IMR-90 (cell line): ENCODE results near the gene RANBP3. TPM values are rescaled to one million over a fixed set of nuclear protein-coding genes. Genes with fewer than 3 reads are reported as not detected.

Experiments used
- ATAC-seq: fragments of 200-7000 bp; cut with Tn5 transposase; 2 replicates; pipeline ENCODE4 v1.9.1; 2020; ENCODE audit warnings: low read depth, mild to moderate bottlenecking, moderate library complexity
- BruUV-seq: library from RNA; stranded (reverse); fragments of 400-500 nt; replicated peaks from 2 replicates; lab custom pipeline; 2021; lab: Mats Ljungman, UMichigan
- CTCF ChIA-PET: fragments of 300-600 bp; formaldehyde crosslinking; extraction: SDS; loops from one replicate; lab custom pipeline; 2021; ENCODE audit warnings: antibody characterized with exemption; lab: Yijun Ruan, JAX
- POLR2A ChIA-PET: fragments of 300-600 bp; sonication (Branson Sonifier 250); formaldehyde crosslinking; loops from one replicate; lab custom pipeline; 2022; ENCODE audit warnings: antibody characterized with exemption; ENCODE audit not compliant: unreplicated experiment; lab: Charles Lee
- DNase-seq: peaks from one replicate; pipeline ENCODE4 v3.0.0; 2013
- H2AFZ ChIP-seq: replicated peaks from 2 replicates; pipeline ENCODE3; 2013; ENCODE audit warnings: low read length, mild to moderate bottlenecking; ENCODE audit not compliant: poor library complexity
- H2AK5ac ChIP-seq: 2 replicates; pipeline ENCODE4 v1.6.1; 2013; ENCODE audit warnings: low read depth, low read length, inconsistent platforms
- H2AK9ac ChIP-seq: replicated peaks from 2 replicates; pipeline ENCODE3; 2013; ENCODE audit warnings: mild to moderate bottlenecking, low read depth, low read length, moderate library complexity; ENCODE audit not compliant: poor library complexity
- H2BK120ac ChIP-seq: 2 replicates; pipeline ENCODE4 v1.6.1; 2013; ENCODE audit warnings: low read depth, low read length, inconsistent platforms
- H2BK15ac ChIP-seq: 3 replicates; pipeline ENCODE4 v1.6.1; 2013; ENCODE audit warnings: low read depth, low read length, inconsistent platforms
- H2BK20ac ChIP-seq: 2 replicates; pipeline ENCODE4 v1.6.1; 2013; ENCODE audit warnings: low read depth, mild to moderate bottlenecking, inconsistent platforms, low read length, moderate library complexity
- H2BK5ac ChIP-seq: 2 replicates; pipeline ENCODE4 v1.6.1; 2013; ENCODE audit warnings: mild to moderate bottlenecking, low read depth, low read length, inconsistent platforms; ENCODE audit not compliant: poor library complexity, severe bottlenecking
- H3K14ac ChIP-seq: replicated peaks from 2 replicates; pipeline ENCODE4 v1.6.1; 2013; ENCODE audit warnings: low read depth, low read length, inconsistent platforms
- H3K18ac ChIP-seq: 2 replicates; pipeline ENCODE4 v1.6.1; 2013; ENCODE audit warnings: low read depth, low read length, control low read depth
- H3K23ac ChIP-seq: 2 replicates; pipeline ENCODE4 v1.6.1; 2013; ENCODE audit warnings: low read depth, low read length, inconsistent platforms
- H3K27ac ChIP-seq: 2 replicates; pipeline ENCODE4 v1.5.1; 2013; ENCODE audit warnings: mild to moderate bottlenecking, control low read depth, low read length; ENCODE audit not compliant: insufficient read depth
- H3K27me3 ChIP-seq: 2 replicates; pipeline ENCODE4 v1.6.1; 2013; ENCODE audit warnings: low read length; ENCODE audit not compliant: control insufficient read depth, insufficient read depth
- H3K36me3 ChIP-seq: 2 replicates; pipeline ENCODE4 v1.6.1; 2013; ENCODE audit warnings: low read length, mixed read lengths; ENCODE audit not compliant: control insufficient read depth, insufficient read depth
- H3K4ac ChIP-seq: 2 replicates; pipeline ENCODE4 v1.6.1; 2013; ENCODE audit warnings: low read depth, low read length, inconsistent platforms
- H3K4me1 ChIP-seq: 2 replicates; pipeline ENCODE4 v1.6.1; 2013; ENCODE audit warnings: low read length, mixed read lengths; ENCODE audit not compliant: control insufficient read depth, insufficient read depth
- H3K4me2 ChIP-seq: 2 replicates; pipeline ENCODE4 v1.6.1; 2013; ENCODE audit warnings: low read depth, mild to moderate bottlenecking, control low read depth, low read length, moderate library complexity
- H3K4me3 ChIP-seq: 2 replicates; pipeline ENCODE4 v1.5.1; 2013; ENCODE audit warnings: low read depth, mild to moderate bottlenecking, control low read depth, low read length, moderate library complexity; ENCODE audit not compliant: insufficient read depth
- H3K56ac ChIP-seq: 2 replicates; pipeline ENCODE4 v1.6.1; 2013; ENCODE audit warnings: low read length, inconsistent platforms; ENCODE audit not compliant: insufficient read depth; ENCODE audit errors: extremely low read depth
- H3K79me1 ChIP-seq, 2 experiments: 2 replicates each; pipeline ENCODE4 v1.6.1; 2013; ENCODE audit warnings: low read length in 2 of 2, inconsistent platforms in 1 of 2, low read depth in 1 of 2
- H3K9ac ChIP-seq: 2 replicates; pipeline ENCODE4 v1.6.1; 2013; ENCODE audit warnings: low read depth, low read length, control low read depth
- H3K9me1 ChIP-seq: 2 replicates; pipeline ENCODE4 v1.6.1; 2013; ENCODE audit warnings: low read length, inconsistent platforms; ENCODE audit not compliant: insufficient read depth
- H3K9me3 ChIP-seq: 2 replicates; pipeline ENCODE4 v1.6.1; 2013; ENCODE audit warnings: low read length; ENCODE audit not compliant: control insufficient read depth, insufficient read depth
- H4K20me1 ChIP-seq: 2 replicates; pipeline ENCODE4 v1.6.1; 2013; ENCODE audit warnings: low read length, inconsistent platforms; ENCODE audit not compliant: insufficient read depth
- H4K5ac ChIP-seq: 2 replicates; pipeline ENCODE4 v1.6.1; 2013; ENCODE audit warnings: mild to moderate bottlenecking, low read depth, low read length, control low read depth
- H4K8ac ChIP-seq, 2 experiments: 2 replicates each; pipeline ENCODE4 v1.6.1; 2013; ENCODE audit warnings: low read depth in 2 of 2, low read length in 2 of 2, control low read depth in 1 of 2, inconsistent platforms in 1 of 2
- H4K91ac ChIP-seq: 2 replicates; pipeline ENCODE4 v1.6.1; 2013; ENCODE audit warnings: low read depth, low read length, inconsistent platforms; ENCODE audit not compliant: insufficient read depth
- BHLHE40 ChIP-seq: fragments of 150-350 bp; IDR thresholded peaks from 2 replicates; pipeline ENCODE4 v1.6.1; 2016; ENCODE audit warnings: mild to moderate bottlenecking, low read depth, low read length
- CTCF ChIP-seq: conservative IDR thresholded peaks from 2 replicates; pipeline ENCODE4 v1.5.1; 2012; ENCODE audit warnings: mild to moderate bottlenecking, low read depth, low read length, improper control_type of control experiment
- ELK1 ChIP-seq: fragments of 150-350 bp; IDR thresholded peaks from 2 replicates; pipeline ENCODE4 v1.6.1; 2016; ENCODE audit warnings: low read depth, mild to moderate bottlenecking, low read length, moderate library complexity, borderline replicate concordance
- FOS ChIP-seq: fragments of 150-350 bp; IDR thresholded peaks from 2 replicates; pipeline ENCODE4 v1.6.1; 2016; ENCODE audit warnings: low read depth, low read length
- MAZ ChIP-seq: IDR thresholded peaks from 2 replicates; pipeline ENCODE4 v1.6.1; 2012; ENCODE audit warnings: low read depth, mild to moderate bottlenecking, low read length, improper control_type of control experiment, moderate library complexity, borderline replicate concordance
- RAD21 ChIP-seq: IDR thresholded peaks from 2 replicates; pipeline ENCODE4 v1.6.1; 2012; ENCODE audit warnings: low read length, improper control_type of control experiment
- RCOR1 ChIP-seq: IDR thresholded peaks from 2 replicates; pipeline ENCODE4 v1.6.1; 2012; ENCODE audit warnings: mild to moderate bottlenecking, low read length, improper control_type of control experiment; ENCODE audit not compliant: insufficient replicate concordance
- USF2 ChIP-seq: fragments of 150-350 bp; IDR thresholded peaks from 2 replicates; pipeline ENCODE4 v1.6.1; 2017; ENCODE audit warnings: mild to moderate bottlenecking, antibody characterized with exemption, low read length, low read depth
- WGBS, 2 experiments: methylation state at CpG; one replicate each; pipeline versions ENCODE4 v1.1.5 to v1.1.7; 2013; ENCODE audit warnings: missing lambda C conversion rate in 2 of 2; ENCODE audit not compliant: insufficient read length in 1 of 2; ENCODE audit errors: extremely low coverage in 2 of 2; 5-methylcytosine and 5-hydroxymethylcytosine counted together
- dilution Hi-C: fragments of 300-500 bp; cut with HindIII; formaldehyde crosslinking; loops from one replicate; pipeline ENCODE4 v1.14.3; 2018; ENCODE audit warnings: low sequenced_read_pairs; ENCODE audit not compliant: unreplicated experiment
- in situ Hi-C: fragments of 300-500 bp; cut with MboI; formaldehyde crosslinking; loops from 3 replicates; pipeline ENCODE4 v1.14.3; 2019; ENCODE audit warnings: low sequenced_read_pairs, inconsistent platforms, mixed read lengths
- intact Hi-C: fragments of 100-400 bp; cut with micrococcal nuclease; formaldehyde crosslinking; loops from 2 replicates; pipeline ENCODE4 v1.10.0; 2022
- polyA plus RNA-seq, 3 experiments: library from polyadenylated mRNA; depleted of rRNA; stranded (reverse); fragments of >200 nt; gene quantifications; 2 replicates each; pipeline ENCODE4 v1.2.3, GENCODE V29; 2012; ENCODE audit warnings: low replicate concordance in 1 of 3
- total RNA-seq: library from RNA; depleted of rRNA; stranded (reverse); fragments of >200 nt; gene quantifications from 2 replicates; pipeline ENCODE4 v1.2.3, GENCODE V29; 2012

RANBP3 gene
- total and polyA plus RNA-seq, 2 of the 4 experiments (the other 2 are of a cell fraction): 42.5 to 111 TPM

DNA sequence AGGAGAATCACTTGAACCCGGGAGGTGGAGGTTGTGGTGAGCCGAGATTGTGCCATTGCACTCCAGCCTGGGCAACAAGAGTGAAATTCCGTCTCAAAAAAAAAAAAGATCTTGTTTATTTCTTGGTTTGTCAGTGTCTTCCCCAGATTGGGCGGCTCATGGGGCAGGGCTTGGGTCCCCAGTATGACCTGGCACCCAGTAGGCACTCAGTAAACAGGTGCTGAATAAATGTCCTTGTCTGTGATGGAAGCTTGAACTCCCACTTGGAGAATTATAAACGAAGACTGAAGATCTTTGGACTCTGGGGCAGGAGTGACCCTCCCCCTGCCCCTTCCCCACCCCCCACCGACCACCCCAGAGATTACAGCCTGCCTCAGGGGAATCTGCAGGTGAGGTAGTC, 97.7 kb downstream of the RANBP3 start:
- H3K56ac ChIP-seq: no peak overlapping the region
- no peak overlapping the region for H3K23ac ChIP-seq
- H3K9me1 ChIP-seq: peaks cover 5% of the 10 kb centered on the region; the same call in 1 of the 2 replicates
- peak overlapping the region; percentile 76 for H2AFZ ChIP-seq
- DNase-seq (no peak), ATAC-seq (no peak; the same call in 1 of the 2 replicates)
- no peak overlapping the region for H4K5ac ChIP-seq
- H3K27me3 ChIP-seq: peaks cover 4% of the 10 kb centered on the region
- H3K4me1 ChIP-seq: peaks cover 16% of the 10 kb centered on the region
- H2BK20ac ChIP-seq: peak overlapping the region; percentile 83
- POLR2A ChIA-PET: no interaction called here
- no peak overlapping the region for H3K4me3 ChIP-seq
- peak overlapping the region; percentile 68; the same call in 1 of the 2 replicates for H3K14ac ChIP-seq
- H2AK5ac ChIP-seq: peak overlapping the region; percentile 96
- dilution Hi-C loops: no loop called here
- H2BK15ac ChIP-seq: no peak overlapping the region
- no peak overlapping the region for H2AK9ac ChIP-seq
- intact Hi-C loops: no loop called here
- WGBS, 2 experiments: no CpG with 5 or more reads among the region's 6 CpGs
- H3K4me2 ChIP-seq: no peak overlapping the region
- H2BK5ac ChIP-seq: no peak overlapping the region
- peak overlapping the region; percentile 81 for H4K91ac ChIP-seq
- TF ChIP-seq USF2 (no peak), RCOR1 (no peak), BHLHE40 (no peak), FOS (no peak), RAD21 (no peak), ELK1 (no peak), CTCF (no peak), MAZ (no peak)
- no peak overlapping the region for H3K27ac ChIP-seq
- H3K79me1 ChIP-seq: no peaks in the 10 kb centered on the region
- H4K20me1 ChIP-seq: no peaks in the 10 kb centered on the region
- H4K8ac ChIP-seq: peak overlapping the region in 1 of 2 experiments; percentile 80; a peak in 1 of 4 replicates
- BruUV-seq: no TSS peak
- no peak overlapping the region for H3K9ac ChIP-seq
- peak overlapping the region; percentile 92 for H3K4ac ChIP-seq
- in situ Hi-C loops: no loop called here
- CTCF ChIA-PET: interaction anchor here (0.7 kb wide), 1 partner anchor 19 kb away, joined by 3 read pairs; no protein-coding TSS in a partner anchor
- H3K9me3 ChIP-seq: no peaks in the 10 kb centered on the region
- no peaks in the 10 kb centered on the region for H3K36me3 ChIP-seq
- peak overlapping the region; percentile 91 for H2BK120ac ChIP-seq
- H3K18ac ChIP-seq: peak overlapping the region; percentile 53; the same call in 1 of the 2 replicates
